Measurements from ENCODE around the gene MTHFS.

Gene MTHFS

GRCh38 chr15:79924379-79924778 lies 27.6 kb upstream of the MTHFS start:
- Histone ChIP-seq H3K4ac (ENCODE audit: low read depth in 1 of 2, low read length in 2 of 2) (peak overlapping the region in 1 of 2 experiments; percentile 16), H2BK5ac (ENCODE audit: low read depth, low read length, poor library complexity, severe bottlenecking) (no peak overlapping the region), H4K91ac (ENCODE audit: low read length) (no peak overlapping the region), H3K9me3 (ENCODE audit: control insufficient read depth, low read length) (peaks cover 22% of the 10 kb centered on the region), H2BK15ac (ENCODE audit: low read depth, poor library complexity, severe bottlenecking) (no peak overlapping the region), H3K4me3 (ENCODE audit: insufficient read depth in 1 of 2, low read depth in 1 of 2, low read length in 2 of 2) (peak overlapping the region; percentile 4 to 84), H2BK12ac (ENCODE audit: low read length in 2 of 2) (no peak overlapping the region), H3K9ac (ENCODE audit: low read length) (peak overlapping the region; percentile 96), H2AFZ (ENCODE audit: low read depth, low read length) (no peak overlapping the region), H3K23ac (ENCODE audit: low read length in 2 of 2) (no peak overlapping the region), H3K27ac (ENCODE audit: low read length, poor library complexity, severe bottlenecking) (peak overlapping the region; percentile 97), H3K36me3 (ENCODE audit: control insufficient read depth in 1 of 2, insufficient read depth in 2 of 2, low read depth in 1 of 2, low read length in 2 of 2) (peaks cover 13 to 19% of the 10 kb centered on the region in 2 experiments), H3K14ac (ENCODE audit: low read length in 2 of 2) (no peak overlapping the region), H2BK120ac (ENCODE audit: low read depth, low read length) (no peak overlapping the region), H3K4me2 (ENCODE audit: low read length, poor library complexity, severe bottlenecking) (peak overlapping the region; percentile 69), H2AK5ac (ENCODE audit: low read length, severe bottlenecking) (no peak overlapping the region), H3K27me3 (ENCODE audit: control insufficient read depth in 1 of 2, insufficient read depth in 1 of 2, low read length in 2 of 2) (peaks cover 0 to 5% of the 10 kb centered on the region in 2 experiments), H3K79me1 (replicated peaks; ENCODE audit: low read length, poor library complexity, severe bottlenecking) (peaks cover 9% of the 10 kb centered on the region), H3K4me1 (ENCODE audit: control insufficient read depth, insufficient read depth, low read depth, low read length) (peaks cover 5% of the 10 kb centered on the region), H3K18ac (ENCODE audit: low read depth in 1 of 2, low read length in 2 of 2) (no peak overlapping the region), H4K8ac (ENCODE audit: low read length) (no peak overlapping the region)
- DNase-seq = no peak
- WGBS = 96% methylated on average over 24 of the region's 24 CpGs

- Histone ChIP-seq H3K36me3 (ENCODE audit: control insufficient read depth in 1 of 2, insufficient read depth in 2 of 2, low read depth in 1 of 2, low read length in 2 of 2) (peaks cover 19% of the 10 kb centered on the region in 2 experiments), H3K9ac (ENCODE audit: low read length) (peak overlapping the region; percentile 96), H2BK120ac (ENCODE audit: low read depth, low read length) (peak overlapping the region; percentile 67), H2AFZ (ENCODE audit: low read depth, low read length) (peak overlapping the region; percentile 74), H2AK5ac (ENCODE audit: low read length, severe bottlenecking) (no peak overlapping the region), H3K23ac (ENCODE audit: low read length in 2 of 2) (peak overlapping the region in 1 of 2 experiments; percentile 48), H2BK5ac (ENCODE audit: low read depth, low read length, poor library complexity, severe bottlenecking) (peak overlapping the region; percentile 67), H2BK15ac (ENCODE audit: low read depth, poor library complexity, severe bottlenecking) (peak overlapping the region; percentile 90), H4K91ac (ENCODE audit: low read length) (peak overlapping the region; percentile 45), H3K14ac (ENCODE audit: low read length in 2 of 2) (peak overlapping the region in 1 of 2 experiments; percentile 87), H3K4ac (ENCODE audit: low read depth in 1 of 2, low read length in 2 of 2) (peak overlapping the region; percentile 71 to 86), H3K18ac (ENCODE audit: low read depth in 1 of 2, low read length in 2 of 2) (peak overlapping the region; percentile 88 to 94), H3K27ac (ENCODE audit: low read length, poor library complexity, severe bottlenecking) (peak overlapping the region; percentile 97), H3K4me1 (ENCODE audit: control insufficient read depth, insufficient read depth, low read depth, low read length) (peaks cover 5% of the 10 kb centered on the region), H2BK12ac (ENCODE audit: low read length in 2 of 2) (peak overlapping the region in 1 of 2 experiments; percentile 45), H3K4me3 (ENCODE audit: insufficient read depth in 1 of 2, low read depth in 1 of 2, low read length in 2 of 2) (peak overlapping the region; percentile 71 to 84), H3K4me2 (ENCODE audit: low read length, poor library complexity, severe bottlenecking) (peak overlapping the region; percentile 70), H3K9me3 (ENCODE audit: control insufficient read depth, low read length) (peaks cover 29% of the 10 kb centered on the region), H4K8ac (ENCODE audit: low read length) (peak overlapping the region; percentile 95), H3K27me3 (ENCODE audit: control insufficient read depth in 1 of 2, insufficient read depth in 1 of 2, low read length in 2 of 2) (no peaks in the 10 kb centered on the region), H3K79me1 (replicated peaks; ENCODE audit: low read length, poor library complexity, severe bottlenecking) (peaks cover 14% of the 10 kb centered on the region)
- WGBS = under 1% methylated on average over 60 of the region's 68 CpGs
- DNase-seq = peak; percentile 95
Measured at GRCh38 chr15:79923515-79924169, 26.8 kb upstream of the MTHFS start.

- Histone ChIP-seq H2BK15ac (ENCODE audit: low read depth, poor library complexity, severe bottlenecking) (peak overlapping the region; percentile 90), H3K14ac (ENCODE audit: low read length in 2 of 2) (peak overlapping the region in 1 of 2 experiments; percentile 87), H3K36me3 (ENCODE audit: control insufficient read depth in 1 of 2, insufficient read depth in 2 of 2, low read depth in 1 of 2, low read length in 2 of 2) (peaks cover 19 to 22% of the 10 kb centered on the region in 2 experiments), H3K79me1 (replicated peaks; ENCODE audit: low read length, poor library complexity, severe bottlenecking) (peaks cover 18% of the 10 kb centered on the region), H3K27me3 (ENCODE audit: control insufficient read depth in 1 of 2, insufficient read depth in 1 of 2, low read length in 2 of 2) (no peaks in the 10 kb centered on the region), H3K4ac (ENCODE audit: low read depth in 1 of 2, low read length in 2 of 2) (peak overlapping the region in 1 of 2 experiments; percentile 86), H3K4me1 (ENCODE audit: control insufficient read depth, insufficient read depth, low read depth, low read length) (peaks cover 5% of the 10 kb centered on the region), H2BK120ac (ENCODE audit: low read depth, low read length) (peak overlapping the region; percentile 67), H4K91ac (ENCODE audit: low read length) (peak overlapping the region; percentile 14), H3K4me3 (ENCODE audit: insufficient read depth in 1 of 2, low read depth in 1 of 2, low read length in 2 of 2) (peak overlapping the region; percentile 71 to 84), H3K9me3 (ENCODE audit: control insufficient read depth, low read length) (peaks cover 32% of the 10 kb centered on the region), H4K8ac (ENCODE audit: low read length) (peak overlapping the region; percentile 95), H2BK5ac (ENCODE audit: low read depth, low read length, poor library complexity, severe bottlenecking) (peak overlapping the region; percentile 53), H3K9ac (ENCODE audit: low read length) (peak overlapping the region; percentile 96), H2AFZ (ENCODE audit: low read depth, low read length) (peak overlapping the region; percentile 74), H3K23ac (ENCODE audit: low read length in 2 of 2) (peak overlapping the region in 1 of 2 experiments; percentile 48), H3K27ac (ENCODE audit: low read length, poor library complexity, severe bottlenecking) (peak overlapping the region; percentile 91), H3K18ac (ENCODE audit: low read depth in 1 of 2, low read length in 2 of 2) (peak overlapping the region; percentile 17 to 94), H2AK5ac (ENCODE audit: low read length, severe bottlenecking) (no peak overlapping the region), H2BK12ac (ENCODE audit: low read length in 2 of 2) (peak overlapping the region in 1 of 2 experiments; percentile 45), H3K4me2 (ENCODE audit: low read length, poor library complexity, severe bottlenecking) (peak overlapping the region; percentile 70)
- WGBS = under 1% methylated on average over 38 of the region's 51 CpGs
- peak; percentile 69 for DNase-seq
Measured at GRCh38 chr15:79923079-79923514, 26.3 kb upstream of the MTHFS start.

- Histone ChIP-seq H3K4me2 (ENCODE audit: low read length, poor library complexity, severe bottlenecking) (peak overlapping the region; percentile 70), H3K9me3 (ENCODE audit: control insufficient read depth, low read length) (peaks cover 37% of the 10 kb centered on the region), H3K4ac (ENCODE audit: low read depth in 1 of 2, low read length in 2 of 2) (peak overlapping the region in 1 of 2 experiments; percentile 2), H3K4me1 (ENCODE audit: control insufficient read depth, insufficient read depth, low read depth, low read length) (peaks cover 5% of the 10 kb centered on the region), H2BK15ac (ENCODE audit: low read depth, poor library complexity, severe bottlenecking) (peak overlapping the region; percentile 75), H2BK12ac (ENCODE audit: low read length in 2 of 2) (no peak overlapping the region), H3K23ac (ENCODE audit: low read length in 2 of 2) (no peak overlapping the region), H2AK5ac (ENCODE audit: low read length, severe bottlenecking) (no peak overlapping the region), H3K4me3 (ENCODE audit: insufficient read depth in 1 of 2, low read depth in 1 of 2, low read length in 2 of 2) (peak overlapping the region; percentile 71 to 84), H3K9ac (ENCODE audit: low read length) (peak overlapping the region; percentile 96), H3K18ac (ENCODE audit: low read depth in 1 of 2, low read length in 2 of 2) (peak overlapping the region in 1 of 2 experiments; percentile 83), H3K27ac (ENCODE audit: low read length, poor library complexity, severe bottlenecking) (peak overlapping the region; percentile 78), H2BK120ac (ENCODE audit: low read depth, low read length) (no peak overlapping the region), H3K36me3 (ENCODE audit: control insufficient read depth in 1 of 2, insufficient read depth in 2 of 2, low read depth in 1 of 2, low read length in 2 of 2) (peaks cover 23 to 24% of the 10 kb centered on the region in 2 experiments), H2BK5ac (ENCODE audit: low read depth, low read length, poor library complexity, severe bottlenecking) (no peak overlapping the region), H3K27me3 (ENCODE audit: control insufficient read depth in 1 of 2, insufficient read depth in 1 of 2, low read length in 2 of 2) (no peaks in the 10 kb centered on the region), H4K8ac (ENCODE audit: low read length) (no peak overlapping the region), H4K91ac (ENCODE audit: low read length) (no peak overlapping the region), H3K14ac (ENCODE audit: low read length in 2 of 2) (peak overlapping the region in 1 of 2 experiments; percentile 92), H3K79me1 (replicated peaks; ENCODE audit: low read length, poor library complexity, severe bottlenecking) (peaks cover 20% of the 10 kb centered on the region), H2AFZ (ENCODE audit: low read depth, low read length) (no peak overlapping the region)
- WGBS = 5% methylated on average over 17 of the region's 17 CpGs
- no peak for DNase-seq
Measured at GRCh38 chr15:79922512-79923078, 25.8 kb upstream of the MTHFS start.
